GM12801 (cell line): ENCODE measurements around the gene CMC1.

Experiments used
- TF ChIP-seq, protein P1 (sequence below): IDR thresholded peaks from one replicate; pipeline ENCODE4 v1.5.1; 2011; ENCODE audit warnings: control low read depth; ENCODE audit not compliant: insufficient read length; ENCODE audit errors: extremely low read depth

Gene CMC1

DNA sequence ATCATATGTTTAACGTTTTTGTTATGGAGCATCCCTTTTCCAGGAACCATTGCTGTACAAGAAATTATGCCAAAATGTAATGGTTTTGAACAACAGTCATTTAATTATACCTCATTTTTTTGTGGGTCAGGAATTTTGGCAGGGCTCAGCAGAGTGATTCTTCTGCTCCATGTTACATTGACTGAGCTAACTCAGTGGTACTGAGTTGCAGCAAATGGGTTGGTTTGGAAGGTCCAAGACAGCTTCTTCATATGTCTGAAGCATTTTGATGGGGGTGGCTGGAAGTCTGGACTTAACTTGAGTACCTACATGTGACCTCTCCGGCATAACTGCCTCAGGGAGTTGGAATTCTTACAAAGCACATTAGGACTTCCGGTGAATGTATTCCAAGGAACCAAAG, 26.0 kb upstream of the CMC1 start:
- TF ChIP-seq, protein P1, sequence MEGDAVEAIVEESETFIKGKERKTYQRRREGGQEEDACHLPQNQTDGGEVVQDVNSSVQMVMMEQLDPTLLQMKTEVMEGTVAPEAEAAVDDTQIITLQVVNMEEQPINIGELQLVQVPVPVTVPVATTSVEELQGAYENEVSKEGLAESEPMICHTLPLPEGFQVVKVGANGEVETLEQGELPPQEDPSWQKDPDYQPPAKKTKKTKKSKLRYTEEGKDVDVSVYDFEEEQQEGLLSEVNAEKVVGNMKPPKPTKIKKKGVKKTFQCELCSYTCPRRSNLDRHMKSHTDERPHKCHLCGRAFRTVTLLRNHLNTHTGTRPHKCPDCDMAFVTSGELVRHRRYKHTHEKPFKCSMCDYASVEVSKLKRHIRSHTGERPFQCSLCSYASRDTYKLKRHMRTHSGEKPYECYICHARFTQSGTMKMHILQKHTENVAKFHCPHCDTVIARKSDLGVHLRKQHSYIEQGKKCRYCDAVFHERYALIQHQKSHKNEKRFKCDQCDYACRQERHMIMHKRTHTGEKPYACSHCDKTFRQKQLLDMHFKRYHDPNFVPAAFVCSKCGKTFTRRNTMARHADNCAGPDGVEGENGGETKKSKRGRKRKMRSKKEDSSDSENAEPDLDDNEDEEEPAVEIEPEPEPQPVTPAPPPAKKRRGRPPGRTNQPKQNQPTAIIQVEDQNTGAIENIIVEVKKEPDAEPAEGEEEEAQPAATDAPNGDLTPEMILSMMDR: no peak

DNA sequence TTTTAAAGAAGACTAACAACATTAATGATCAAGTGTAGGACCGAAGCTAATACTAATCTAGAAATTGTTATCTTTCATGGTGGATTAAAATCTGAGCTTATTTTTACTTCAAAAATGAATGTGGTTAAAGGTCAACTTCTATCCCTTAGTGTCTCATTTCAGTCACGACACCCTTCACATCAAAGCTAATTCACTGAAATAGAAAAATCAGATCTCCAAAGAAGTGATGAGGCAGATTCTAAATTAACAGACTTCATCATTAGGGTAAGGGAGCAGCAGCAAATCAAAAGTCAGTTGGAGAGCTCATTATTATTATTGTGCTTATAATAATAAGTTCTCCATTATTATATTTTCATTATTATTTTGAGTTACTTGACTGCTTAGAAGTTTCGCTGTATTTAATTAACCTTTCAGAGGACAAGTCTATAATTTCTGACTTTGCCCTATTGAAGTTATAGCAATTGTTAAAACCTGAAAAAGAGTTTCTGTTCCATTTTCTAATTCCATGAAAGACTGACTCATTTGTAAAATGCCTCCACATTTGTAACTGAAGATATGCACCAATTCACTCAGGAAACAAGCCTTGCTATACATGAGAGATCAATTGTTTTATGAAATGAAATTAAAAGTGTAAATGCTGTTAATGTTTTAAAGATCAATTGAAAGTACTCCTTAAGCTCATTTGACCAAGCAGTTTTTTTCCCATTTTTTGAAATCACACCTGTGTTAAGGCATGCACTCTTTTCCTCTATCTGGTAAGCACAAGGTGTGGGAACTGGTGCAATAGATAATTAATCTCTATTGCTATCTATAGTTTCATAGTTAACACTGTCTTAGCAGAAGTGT, 23.1 kb upstream of the CMC1 start:
- TF ChIP-seq, protein P1: no peak

DNA sequence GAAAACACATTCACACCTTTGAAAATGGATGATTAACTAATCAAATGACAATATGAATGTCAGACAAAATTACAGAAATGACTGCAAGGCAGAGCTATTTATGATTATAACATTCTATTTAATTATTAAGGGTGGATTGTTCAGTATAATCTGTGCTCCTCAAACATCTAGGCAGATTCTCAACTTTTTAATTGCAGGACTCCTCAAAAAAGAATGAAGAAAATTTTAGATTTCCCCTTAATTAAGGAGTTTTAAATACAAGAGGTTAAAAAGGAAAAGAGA, 22.6 kb upstream of the CMC1 start:
- TF ChIP-seq, protein P1: no peak

DNA sequence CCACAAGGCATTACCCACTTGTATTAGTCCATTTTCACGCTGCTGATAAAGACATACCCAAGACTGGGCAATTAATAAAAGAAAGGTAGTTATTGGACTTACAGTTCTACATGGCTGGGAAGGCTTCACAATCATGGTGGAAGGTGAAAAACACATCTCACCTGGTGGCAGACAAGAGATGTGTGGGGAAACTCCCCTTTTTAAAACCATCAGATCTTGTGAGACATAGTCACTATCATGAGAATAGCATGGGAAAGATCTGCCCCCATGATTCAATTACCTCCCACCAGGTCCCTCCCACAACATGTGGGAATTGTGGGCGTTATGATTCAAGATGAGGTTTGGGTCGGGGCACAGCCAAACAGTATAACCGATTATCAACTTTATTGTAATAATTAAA, 17.0 kb upstream of the CMC1 start:
- TF ChIP-seq, protein P1: no peak

DNA sequence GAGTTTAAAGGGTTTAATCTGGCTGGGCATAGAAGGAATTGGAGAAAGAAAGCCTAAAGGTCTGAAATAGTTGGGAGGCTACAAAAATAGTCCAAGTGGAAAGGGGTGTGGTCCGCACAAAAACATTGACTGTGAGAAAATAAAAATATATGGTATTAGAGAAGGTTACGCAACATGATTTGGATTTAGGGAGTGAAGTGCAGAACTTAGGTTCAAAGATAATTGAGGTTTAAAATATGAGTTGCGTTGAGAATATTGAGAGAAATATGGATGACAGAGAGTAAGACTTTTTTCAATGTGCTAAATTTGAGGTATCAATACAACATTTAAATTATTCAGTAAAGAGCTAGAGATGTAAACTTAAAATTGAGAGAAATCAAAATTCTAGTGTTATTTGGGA, 15.4 kb upstream of the CMC1 start:
- TF ChIP-seq, protein P1: no peak

DNA sequence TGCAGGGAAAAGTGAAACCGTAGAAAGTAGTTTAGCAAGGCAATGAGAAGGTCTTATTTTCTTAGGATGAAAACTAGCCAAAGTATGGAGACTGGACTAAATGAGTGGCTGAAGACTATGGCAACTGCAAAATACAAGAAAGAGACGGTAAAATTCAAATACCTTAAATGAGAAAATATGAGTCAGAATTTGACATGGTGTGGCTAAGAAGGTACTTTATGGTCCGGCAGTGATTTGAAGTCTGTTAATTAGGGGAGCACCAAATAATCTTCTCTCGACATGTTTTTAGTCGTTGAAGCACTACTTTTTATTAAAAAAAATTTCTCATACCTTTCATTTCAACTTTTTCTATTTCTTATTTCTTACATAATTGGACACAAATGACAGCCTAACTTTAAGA, 12.8 kb upstream of the CMC1 start:
- TF ChIP-seq, protein P1: no peak

DNA sequence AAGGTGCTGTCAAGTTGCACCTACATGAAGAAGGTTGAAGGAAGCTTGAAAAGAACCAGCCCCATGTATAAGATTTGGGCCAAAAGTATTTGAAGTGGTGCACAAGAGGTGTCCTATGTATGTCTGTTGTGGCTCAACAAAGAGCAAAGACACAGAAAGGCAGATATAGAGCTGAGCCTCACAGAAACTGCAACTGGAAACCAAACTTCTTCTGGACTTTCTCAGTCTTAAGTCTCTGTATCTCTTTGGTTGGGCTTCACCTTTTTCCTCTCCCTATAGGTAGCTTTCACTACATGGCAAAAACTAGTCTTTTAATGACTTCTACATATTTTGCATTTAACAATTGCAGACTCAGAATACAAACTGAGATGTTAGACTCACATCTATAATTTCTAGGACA, 8.8 kb upstream of the CMC1 start:
- TF ChIP-seq, protein P1: no peak

DNA sequence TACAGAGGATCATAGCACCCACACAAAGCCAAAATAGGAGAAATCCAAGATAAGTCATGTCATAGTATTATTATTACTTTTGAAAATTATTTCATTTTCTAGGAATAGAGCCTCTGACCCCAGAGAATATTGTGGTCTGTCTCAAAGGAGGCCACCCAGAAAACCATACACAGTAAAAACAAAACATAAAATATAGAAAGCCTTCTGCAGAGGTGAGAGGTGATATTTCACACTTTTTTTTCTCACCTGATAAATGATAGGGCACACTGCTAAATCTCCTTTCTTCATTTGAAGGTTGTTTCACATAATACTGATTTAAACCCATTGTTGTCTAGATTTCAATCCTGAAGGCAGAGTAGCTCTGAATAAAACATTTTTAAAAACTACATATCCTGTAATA, 7.0 kb upstream of the CMC1 start:
- TF ChIP-seq, protein P1: no peak
